Measurements from ENCODE around the gene MAGI3.

The MAGI3 gene

GRCh38 chr1:113538225-113538624 lies 147.9 kb downstream of the MAGI3 start:
- Histone ChIP-seq H3K79me2 (ENCODE audit: insufficient read depth, low read length) (no peaks in the 10 kb centered on the region), H3F3A (ENCODE audit: insufficient read depth, low read length) (0 out of 2 replicates have a peak, but pooled peaks cover 2% of the 10 kb centered on the region), H4K20me1 (ENCODE audit: insufficient read depth, low read length) (no peaks in the 10 kb centered on the region)

DNA sequence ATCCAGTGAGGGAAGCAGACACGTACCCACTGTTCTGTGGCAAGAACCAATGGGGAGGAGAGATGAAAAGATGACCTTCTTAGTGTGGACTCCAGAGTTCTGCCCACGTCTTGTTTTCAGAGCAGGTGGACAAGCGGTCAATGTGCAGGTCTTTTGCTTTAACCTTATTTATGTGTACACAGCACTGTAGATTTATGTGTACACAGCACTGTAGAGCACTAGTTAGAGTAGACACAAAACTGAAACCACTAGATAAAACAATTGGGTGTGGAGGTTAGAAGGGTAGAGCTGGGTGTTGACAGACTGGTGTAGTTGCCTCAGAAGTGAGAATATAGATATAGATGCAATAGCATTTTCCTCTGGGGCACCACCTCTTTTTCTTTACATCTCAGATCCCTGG lies 150.0 kb downstream of the MAGI3 start:
- Histone ChIP-seq H4K20me1 (ENCODE audit: insufficient read depth, low read length) (no peaks in the 10 kb centered on the region), H3K9me3 (ENCODE audit: low read length) (no peaks in the 10 kb centered on the region), H3K4me2 (ENCODE audit: low read length) (no peak overlapping the region), H3K9me2 (ENCODE audit: low read depth, low read length) (no peaks in the 10 kb centered on the region), H3K27ac (ENCODE audit: low read depth, low read length, poor library complexity, severe bottlenecking) (no peak overlapping the region), H3K4me3 (ENCODE audit: low read depth, low read length, poor library complexity, severe bottlenecking) (no peak overlapping the region), H3F3A (ENCODE audit: insufficient read depth, low read length) (no peaks in the 10 kb centered on the region), H2AFZ (ENCODE audit: low read length) (no peak overlapping the region), H3K79me2 (ENCODE audit: insufficient read depth, low read length) (no peaks in the 10 kb centered on the region), H3K4me1 (ENCODE audit: insufficient read depth, low read length, severe bottlenecking) (no peaks in the 10 kb centered on the region), H3K36me3 (ENCODE audit: insufficient read depth, low read length) (no peaks in the 10 kb centered on the region), H3K9ac (ENCODE audit: low read length) (no peak overlapping the region), H3K27me3 (ENCODE audit: insufficient read depth, low read length) (no peaks in the 10 kb centered on the region)
- TF ChIP-seq EZH2 (IDR thresholded peaks at IDR 0.05; ENCODE audit: borderline replicate concordance, low read length), result no peak
- TF ChIP-seq, protein P1, sequence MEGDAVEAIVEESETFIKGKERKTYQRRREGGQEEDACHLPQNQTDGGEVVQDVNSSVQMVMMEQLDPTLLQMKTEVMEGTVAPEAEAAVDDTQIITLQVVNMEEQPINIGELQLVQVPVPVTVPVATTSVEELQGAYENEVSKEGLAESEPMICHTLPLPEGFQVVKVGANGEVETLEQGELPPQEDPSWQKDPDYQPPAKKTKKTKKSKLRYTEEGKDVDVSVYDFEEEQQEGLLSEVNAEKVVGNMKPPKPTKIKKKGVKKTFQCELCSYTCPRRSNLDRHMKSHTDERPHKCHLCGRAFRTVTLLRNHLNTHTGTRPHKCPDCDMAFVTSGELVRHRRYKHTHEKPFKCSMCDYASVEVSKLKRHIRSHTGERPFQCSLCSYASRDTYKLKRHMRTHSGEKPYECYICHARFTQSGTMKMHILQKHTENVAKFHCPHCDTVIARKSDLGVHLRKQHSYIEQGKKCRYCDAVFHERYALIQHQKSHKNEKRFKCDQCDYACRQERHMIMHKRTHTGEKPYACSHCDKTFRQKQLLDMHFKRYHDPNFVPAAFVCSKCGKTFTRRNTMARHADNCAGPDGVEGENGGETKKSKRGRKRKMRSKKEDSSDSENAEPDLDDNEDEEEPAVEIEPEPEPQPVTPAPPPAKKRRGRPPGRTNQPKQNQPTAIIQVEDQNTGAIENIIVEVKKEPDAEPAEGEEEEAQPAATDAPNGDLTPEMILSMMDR (IDR thresholded peaks at IDR 0.05; ENCODE audit: low read length), result no peak

More at GRCh38 chr1:113538225-113538624, 147.9 kb downstream of the MAGI3 start:
- Histone ChIP-seq H3K27me3 (ENCODE audit: insufficient read depth, low read length) (no peaks in the 10 kb centered on the region), H3K4me2 (ENCODE audit: low read length) (no peak overlapping the region), H3K4me3 (ENCODE audit: low read depth, low read length, poor library complexity, severe bottlenecking) (no peak overlapping the region), H3K9ac (ENCODE audit: low read length) (no peak overlapping the region), H2AFZ (ENCODE audit: low read length) (no peak overlapping the region), H3K9me2 (ENCODE audit: low read depth, low read length) (no peaks in the 10 kb centered on the region), H3K27ac (ENCODE audit: low read depth, low read length, poor library complexity, severe bottlenecking) (no peak overlapping the region), H3K9me3 (ENCODE audit: low read length) (no peaks in the 10 kb centered on the region), H3K4me1 (ENCODE audit: insufficient read depth, low read length, severe bottlenecking) (no peaks in the 10 kb centered on the region), H3K36me3 (ENCODE audit: insufficient read depth, low read length) (no peaks in the 10 kb centered on the region)
- TF ChIP-seq EZH2 (IDR thresholded peaks at IDR 0.05; ENCODE audit: borderline replicate concordance, low read length), result no peak
- TF ChIP-seq, protein P1 (IDR thresholded peaks at IDR 0.05; ENCODE audit: low read length), result no peak

DNA sequence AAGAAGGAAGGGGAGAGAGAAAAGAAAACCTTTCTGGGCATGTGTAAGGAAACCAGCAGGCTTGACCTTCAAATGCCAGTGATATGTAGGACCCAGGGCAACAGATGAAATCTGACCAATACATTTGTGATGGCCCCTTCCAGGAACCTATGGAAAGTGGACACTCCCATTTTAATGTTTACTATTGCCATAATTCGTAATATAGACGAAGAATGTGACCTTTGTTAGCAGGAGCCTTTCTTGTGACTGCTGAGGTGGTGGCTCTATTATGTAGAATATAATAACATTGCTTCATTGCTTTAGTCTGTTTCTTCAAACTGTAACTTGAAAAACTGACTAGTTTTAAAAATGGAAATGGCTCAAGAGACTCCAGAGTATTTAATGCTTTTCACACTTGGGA lies 150.8 kb downstream of the MAGI3 start:
- no peak for TF ChIP-seq EZH2 (IDR thresholded peaks at IDR 0.05; ENCODE audit: borderline replicate concordance, low read length)
- no peak overlapping the region for H3K4me3 ChIP-seq (ENCODE audit: low read depth, low read length, poor library complexity, severe bottlenecking)
- H3F3A ChIP-seq (ENCODE audit: insufficient read depth, low read length), result no peaks in the 10 kb centered on the region
- no peaks in the 10 kb centered on the region for H3K36me3 ChIP-seq (ENCODE audit: insufficient read depth, low read length)
- H3K4me2 ChIP-seq (ENCODE audit: low read length), result no peak overlapping the region
- H3K27ac ChIP-seq (ENCODE audit: low read depth, low read length, poor library complexity, severe bottlenecking), result no peak overlapping the region
- no peaks in the 10 kb centered on the region for H3K79me2 ChIP-seq (ENCODE audit: insufficient read depth, low read length)
- H3K9ac ChIP-seq (ENCODE audit: low read length), result no peak overlapping the region
- H3K9me2 ChIP-seq (ENCODE audit: low read depth, low read length), result no peaks in the 10 kb centered on the region
- H3K4me1 ChIP-seq (ENCODE audit: insufficient read depth, low read length, severe bottlenecking), result no peaks in the 10 kb centered on the region
- H2AFZ ChIP-seq (ENCODE audit: low read length), result no peak overlapping the region
- H3K27me3 ChIP-seq (ENCODE audit: insufficient read depth, low read length), result no peaks in the 10 kb centered on the region
- no peaks in the 10 kb centered on the region for H3K9me3 ChIP-seq (ENCODE audit: low read length)
- no peaks in the 10 kb centered on the region for H4K20me1 ChIP-seq (ENCODE audit: insufficient read depth, low read length)

DNA sequence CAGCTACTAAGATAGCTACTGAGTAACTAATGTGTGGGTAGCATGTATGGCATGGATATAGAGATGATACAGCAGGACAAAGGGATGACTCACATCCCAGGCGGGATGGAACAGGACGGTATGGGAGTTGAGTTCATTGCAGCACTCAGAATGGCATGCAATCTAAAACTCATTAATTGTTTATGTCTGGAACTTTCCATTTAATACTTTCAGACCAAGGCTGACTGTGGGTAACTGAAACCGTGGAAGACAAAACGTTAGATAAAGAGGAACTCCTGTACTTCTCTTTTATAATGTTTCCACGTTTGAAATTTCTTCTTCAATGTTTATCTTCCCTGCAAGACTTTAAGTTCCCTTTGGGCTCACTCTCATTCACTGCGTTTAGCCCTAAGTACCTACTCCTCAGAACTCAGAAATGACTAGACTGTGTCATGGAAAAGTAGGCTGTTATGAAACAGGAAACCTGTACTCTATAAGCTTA lies 151.9 kb downstream of the MAGI3 start:
- no peaks in the 10 kb centered on the region for H3K27me3 ChIP-seq (ENCODE audit: insufficient read depth, low read length)
- H3K9ac ChIP-seq (ENCODE audit: low read length), result no peak overlapping the region
- H2AFZ ChIP-seq (ENCODE audit: low read length), result no peak overlapping the region
- H3K9me2 ChIP-seq (ENCODE audit: low read depth, low read length), result no peaks in the 10 kb centered on the region
- H3K27ac ChIP-seq (ENCODE audit: low read depth, low read length, poor library complexity, severe bottlenecking), result no peak overlapping the region
- H4K20me1 ChIP-seq (ENCODE audit: insufficient read depth, low read length), result no peaks in the 10 kb centered on the region
- no peak overlapping the region for H3K4me2 ChIP-seq (ENCODE audit: low read length)
- TF ChIP-seq, protein P1 (IDR thresholded peaks at IDR 0.05; ENCODE audit: low read length), result no peak
- no peak for TF ChIP-seq EZH2 (IDR thresholded peaks at IDR 0.05; ENCODE audit: borderline replicate concordance, low read length)
- no peaks in the 10 kb centered on the region for H3K9me3 ChIP-seq (ENCODE audit: low read length)
- H3K36me3 ChIP-seq (ENCODE audit: insufficient read depth, low read length), result no peaks in the 10 kb centered on the region
- no peaks in the 10 kb centered on the region for H3K79me2 ChIP-seq (ENCODE audit: insufficient read depth, low read length)
- H3K4me1 ChIP-seq (ENCODE audit: insufficient read depth, low read length, severe bottlenecking), result no peaks in the 10 kb centered on the region
- H3K4me3 ChIP-seq (ENCODE audit: low read depth, low read length, poor library complexity, severe bottlenecking), result no peak overlapping the region
- H3F3A ChIP-seq (ENCODE audit: insufficient read depth, low read length), result no peaks in the 10 kb centered on the region

Measured in OCI-LY1 (cell line).